GM13977 (cell line): ENCODE measurements around the gene MACROD2.

Experiments
- DNase-seq: peaks from one replicate; pipeline ENCODE4 v3.0.0; 2012; ENCODE audit warnings: low spot score
- CTCF ChIP-seq: IDR thresholded peaks from 2 replicates; pipeline ENCODE4 v1.5.1; 2012; ENCODE audit warnings: mild to moderate bottlenecking, control low read depth; ENCODE audit not compliant: insufficient read depth; ENCODE audit errors: extremely low read depth, missing control alignments
- in situ Hi-C: fragments of 300-500 bp; cut with MboI; formaldehyde crosslinking; loops from one replicate; pipeline ENCODE4 v1.12.0; 2022; ENCODE audit warnings: low sequenced_read_pairs, low pct_unique_long_range_greater_than_20kb, mixed read lengths, inconsistent platforms; ENCODE audit not compliant: unreplicated experiment

Gene MACROD2

DNA sequence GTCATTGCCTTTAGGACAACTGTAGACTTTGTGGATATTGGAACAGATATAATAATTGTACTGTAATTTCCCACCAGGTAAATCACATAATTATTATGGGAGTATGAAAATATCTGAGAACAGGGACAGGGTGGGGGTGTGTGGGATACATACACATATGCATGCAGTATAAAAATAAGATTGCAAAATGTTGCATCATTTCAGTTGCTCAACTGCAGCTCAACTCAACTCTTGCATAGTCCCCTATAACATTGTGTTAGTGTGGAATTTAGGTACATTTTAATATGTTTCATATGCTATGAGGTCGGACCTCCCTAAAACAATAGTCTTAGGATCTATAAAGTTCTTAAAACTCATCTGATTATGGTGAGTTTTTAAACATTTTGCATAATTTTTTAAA, 617.1 kb downstream of the MACROD2 start:
- no peak for TF ChIP-seq CTCF

GRCh38 chr20:14616003-14616402, 620.7 kb downstream of the MACROD2 start:
- no peak for TF ChIP-seq CTCF
- no peak for DNase-seq
- in situ Hi-C loops = no loop called here

More for the DNA sequence above, 617.1 kb downstream of the MACROD2 start:
- in situ Hi-C loops = no loop called here
- no peak for DNase-seq

DNA sequence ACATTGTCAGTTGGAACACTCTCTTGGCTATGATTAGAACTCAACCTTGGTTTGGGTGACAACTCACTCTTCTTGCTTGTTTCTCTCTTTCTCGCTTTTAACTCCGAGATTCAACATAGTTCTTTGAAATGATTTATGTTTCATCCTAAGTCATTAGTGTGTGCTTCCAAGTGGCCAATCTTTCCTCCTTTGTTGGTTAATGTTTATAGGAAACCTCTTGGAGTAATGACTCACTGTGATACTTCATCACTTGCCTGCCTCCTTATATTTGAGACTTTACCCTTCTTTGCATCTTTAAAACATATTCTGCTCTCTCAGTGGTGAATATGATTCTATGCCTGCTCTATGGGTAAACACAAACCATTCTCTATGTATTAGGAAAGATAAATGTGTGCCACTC, 621.8 kb downstream of the MACROD2 start:
- DNase-seq = no peak
- no peak for TF ChIP-seq CTCF
- in situ Hi-C loops = no loop called here

- no peak for DNase-seq
- in situ Hi-C loops = no loop called here
- TF ChIP-seq CTCF = no peak
These were observed 624.1 kb downstream of the MACROD2 start for GRCh38 chr20:14619411-14619810.

- no peak for DNase-seq
- TF ChIP-seq CTCF = no peak
- in situ Hi-C loops = no loop called here
These were observed 627.5 kb downstream of the MACROD2 start for GRCh38 chr20:14622796-14623195.

DNA sequence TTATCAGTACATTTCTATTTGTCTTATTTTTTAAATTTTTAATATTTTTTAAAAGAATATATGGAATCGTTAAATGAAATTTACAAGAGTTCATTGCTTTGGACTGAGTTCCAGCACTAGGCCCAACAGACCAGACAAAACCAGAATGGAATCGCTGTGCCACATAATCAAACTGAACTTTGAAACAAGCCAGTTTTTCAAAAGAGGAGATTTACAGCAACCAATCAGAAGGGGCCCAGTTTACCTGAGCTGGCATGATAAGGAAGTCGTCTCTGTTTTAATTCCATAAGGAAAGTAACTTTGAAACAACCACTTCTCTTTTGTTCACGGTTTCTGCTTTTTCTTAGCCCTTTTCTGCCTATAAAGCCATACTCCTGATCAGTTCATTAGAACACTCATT, 635.7 kb downstream of the MACROD2 start:
- TF ChIP-seq CTCF = no peak
- no peak for DNase-seq
- in situ Hi-C loops = no loop called here

DNA sequence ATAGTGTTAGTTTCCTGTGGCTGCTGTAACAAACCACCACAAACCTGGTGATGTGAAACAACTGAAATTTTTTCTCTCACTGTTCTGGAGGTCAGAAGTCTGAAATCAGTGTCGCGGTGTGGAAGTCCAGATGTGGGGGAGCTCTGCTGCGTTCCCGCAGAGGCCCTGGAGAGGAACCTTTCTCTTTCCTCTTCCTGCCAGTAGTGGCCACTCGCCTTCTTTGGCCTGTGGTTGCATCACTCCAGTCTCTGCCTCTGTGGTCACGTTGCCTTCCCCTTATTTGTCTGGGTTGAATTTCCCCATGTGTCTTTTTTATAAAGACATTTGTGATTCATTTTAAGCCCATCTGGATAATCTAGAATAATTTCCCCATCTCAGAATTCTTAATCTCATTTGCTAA, 637.6 kb downstream of the MACROD2 start:
- no peak for TF ChIP-seq CTCF

More for the DNA sequence above, 637.6 kb downstream of the MACROD2 start:
- no peak for DNase-seq
- in situ Hi-C loops = no loop called here
